Panc1 (cell line): Measurements from ENCODE around the gene GPR15. TPM values are rescaled to one million over a fixed set of nuclear protein-coding genes. Genes with fewer than 3 reads are reported as not detected.

Experiments
- ATAC-seq: fragments of 200-7000 bp; cut with Tn5 transposase; 2 replicates; pipeline ENCODE4 v1.9.1; 2020; ENCODE audit warnings: mild to moderate bottlenecking, moderate library complexity
- BruUV-seq: library from RNA; stranded (reverse); fragments of 400-500 nt; replicated peaks from 2 replicates; lab custom pipeline; 2021; lab: Mats Ljungman, UMichigan
- CTCF ChIA-PET: fragments of 300-600 bp; sonication (Branson Sonifier 250); formaldehyde crosslinking; loops from one replicate; lab custom pipeline; 2022; ENCODE audit warnings: antibody characterized with exemption; lab: Charles Lee
- POLR2A ChIA-PET: fragments of 300-600 bp; sonication (Branson Sonifier 250); formaldehyde crosslinking; loops from one replicate; lab custom pipeline; 2022; ENCODE audit warnings: antibody characterized with exemption; lab: Charles Lee
- DNase-seq: peaks from one replicate; pipeline ENCODE4 v3.0.0-alpha.2; 2010; ENCODE audit warnings: low read depth, low spot score
- H3K27ac ChIP-seq: 2 replicates; pipeline ENCODE4 v1.5.1; 2011; ENCODE audit warnings: mild to moderate bottlenecking, low read length, inconsistent platforms
- H3K27me3 ChIP-seq: fragments of 200-500 bp; sonication (Bioruptor generic); 2 replicates; pipeline ENCODE4 v1.6.0; 2014; ENCODE audit warnings: low read length, inconsistent platforms; ENCODE audit not compliant: control insufficient read depth, insufficient read depth
- H3K36me3 ChIP-seq: fragments of 200-500 bp; sonication (Bioruptor generic); 2 replicates; pipeline ENCODE4 v1.5.1; 2014; ENCODE audit warnings: inconsistent platforms, mild to moderate bottlenecking, low read length, moderate library complexity; ENCODE audit not compliant: control insufficient read depth, insufficient read depth
- H3K4me1 ChIP-seq: 2 replicates; pipeline ENCODE4 v1.5.1; 2011; ENCODE audit warnings: inconsistent platforms, mild to moderate bottlenecking, low read length, moderate library complexity; ENCODE audit not compliant: control insufficient read depth, insufficient read depth
- H3K4me3 ChIP-seq, 2 experiments: 2 replicates each; pipeline ENCODE4 v1.5.1; 2011 to 2012; ENCODE audit warnings: low read depth in 2 of 2, low read length in 2 of 2, mild to moderate bottlenecking in 2 of 2, inconsistent platforms in 1 of 2, moderate library complexity in 1 of 2
- H3K9me3 ChIP-seq: fragments of 200-500 bp; sonication (Bioruptor generic); 2 replicates; pipeline ENCODE4 v1.5.1; 2014; ENCODE audit warnings: low read depth, mild to moderate bottlenecking, inconsistent platforms, low read length, moderate library complexity; ENCODE audit not compliant: control insufficient read depth, insufficient read depth
- POLR2AphosphoS5 ChIP-seq: IDR thresholded peaks from 2 replicates; pipeline ENCODE4 v1.6.1; 2012; ENCODE audit warnings: mild to moderate bottlenecking, low read depth, low read length, moderate library complexity
- SIN3A ChIP-seq: IDR thresholded peaks from 2 replicates; pipeline ENCODE4 v1.6.1; 2012; ENCODE audit warnings: low read depth, mild to moderate bottlenecking, low read length, moderate library complexity, borderline replicate concordance; ENCODE audit not compliant: insufficient read depth
- TCF7L2 ChIP-seq: IDR thresholded peaks from 2 replicates; pipeline ENCODE4 v1.6.1; 2011; ENCODE audit warnings: mild to moderate bottlenecking, low read depth, low read length, inconsistent platforms
- in situ Hi-C: cut with HindIII; loops from 2 replicates; pipeline ENCODE4 v1.10.0; 2016; ENCODE audit warnings: low sequenced_read_pairs, low pct_unique_long_range_greater_than_20kb
- intact Hi-C: fragments of 100-400 bp; cut with micrococcal nuclease; formaldehyde crosslinking; loops from one replicate; pipeline ENCODE4 v1.10.0; 2022; ENCODE audit not compliant: unreplicated experiment
- total RNA-seq: library from RNA; stranded (reverse); gene quantifications from one replicate; pipeline ENCODE4 v1.2.1, GENCODE V29; 2021; ENCODE audit not compliant: unreplicated experiment
- TF ChIP-seq, protein P1 (sequence below): fragments of 450-650 bp; IDR thresholded peaks from 2 replicates; pipeline ENCODE4 v1.5.1; 2017; ENCODE audit warnings: mild to moderate bottlenecking
- TF ChIP-seq, protein P2 (sequence below), 2 experiments: IDR thresholded peaks; 2 replicates each; pipeline ENCODE4 v1.6.1; 2011 to 2012; ENCODE audit warnings: low read depth in 2 of 2, control low read depth in 1 of 2, low read length in 1 of 2, mild to moderate bottlenecking in 1 of 2, moderate library complexity in 1 of 2; ENCODE audit not compliant: insufficient read depth in 1 of 2

The GPR15 gene
- total RNA-seq, 1 experiment from 2014 or later, result not detected

DNA sequence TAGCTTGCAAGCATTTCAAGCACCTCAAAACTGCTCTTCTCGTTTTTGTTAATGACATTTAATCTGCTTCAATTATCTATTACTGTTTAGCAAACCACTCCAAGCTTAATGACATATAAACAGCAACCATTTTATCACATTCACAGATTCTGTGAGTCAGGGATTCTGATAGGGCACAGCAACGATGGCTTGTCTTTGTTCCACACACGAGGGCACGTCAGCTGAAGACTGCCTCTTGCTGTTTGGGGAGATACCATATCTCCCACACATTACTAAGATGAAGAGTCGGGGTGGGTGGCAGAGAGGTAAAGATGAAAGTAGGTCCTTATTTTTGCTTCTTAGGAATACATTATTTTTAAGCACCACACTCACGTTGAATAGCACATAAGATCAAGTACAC lies 42.4 kb downstream of the GPR15 start:
- intact Hi-C loops, result loop anchor here (10.0 kb wide), 1 partner anchor 249 kb away; no protein-coding TSS in a partner anchor
- no TSS peak for BruUV-seq

DNA sequence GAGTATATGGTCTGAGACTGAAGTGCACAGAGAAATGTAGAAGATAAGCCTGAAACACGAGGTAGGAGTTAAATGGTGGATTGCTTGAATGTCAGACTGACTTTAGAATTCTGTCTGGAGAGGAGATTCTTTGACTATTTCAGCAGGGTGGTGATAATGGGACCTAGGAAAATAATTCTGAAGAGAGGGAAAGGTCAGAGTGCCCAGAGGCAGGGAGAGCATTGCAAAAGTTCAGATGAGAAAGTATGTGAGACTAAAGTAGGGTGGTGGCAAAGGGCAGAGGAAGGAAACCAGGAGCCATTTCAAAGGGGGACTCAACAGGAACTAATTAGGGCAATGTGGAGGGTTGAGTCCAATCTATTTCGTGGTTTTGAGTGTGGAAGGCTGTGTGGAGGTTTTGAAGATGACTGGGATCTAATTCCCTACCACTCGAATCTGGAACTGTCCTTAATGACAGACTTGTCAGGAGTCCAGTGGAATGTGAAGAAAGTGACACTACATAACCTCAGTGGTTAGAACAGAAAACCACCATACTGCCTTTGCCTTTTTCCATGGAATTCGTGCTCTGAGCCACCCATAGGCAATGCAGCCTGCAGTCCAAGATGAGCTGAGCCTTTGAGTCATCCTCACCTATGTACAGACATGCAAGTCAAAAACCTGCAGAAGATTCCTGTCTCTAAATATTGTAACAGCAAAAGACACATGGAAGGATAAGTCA lies 45.6 kb downstream of the GPR15 start:
- ATAC-seq, result no peak
- Histone ChIP-seq H3K27ac (no peak overlapping the region), H3K27me3 (no peaks in the 10 kb centered on the region; the same call in 1 of the 2 replicates), H3K36me3 (0 out of 2 replicates have a peak, but pooled peaks cover 4% of the 10 kb centered on the region), H3K9me3 (no peaks in the 10 kb centered on the region), H3K4me1 (no peaks in the 10 kb centered on the region), H3K4me3 (no peak overlapping the region)
- no TSS peak for BruUV-seq
- intact Hi-C loops (loop anchor here (5.0 to 10.0 kb wide), 2 partner anchors 253 to 540 kb away; partner anchors contain the start of gene GABRR3), in situ Hi-C loops (no loop called here)
- no peak for DNase-seq
- ChIA-PET POLR2A (no interaction called here), CTCF (no interaction called here)
- TF ChIP-seq, protein P1, sequence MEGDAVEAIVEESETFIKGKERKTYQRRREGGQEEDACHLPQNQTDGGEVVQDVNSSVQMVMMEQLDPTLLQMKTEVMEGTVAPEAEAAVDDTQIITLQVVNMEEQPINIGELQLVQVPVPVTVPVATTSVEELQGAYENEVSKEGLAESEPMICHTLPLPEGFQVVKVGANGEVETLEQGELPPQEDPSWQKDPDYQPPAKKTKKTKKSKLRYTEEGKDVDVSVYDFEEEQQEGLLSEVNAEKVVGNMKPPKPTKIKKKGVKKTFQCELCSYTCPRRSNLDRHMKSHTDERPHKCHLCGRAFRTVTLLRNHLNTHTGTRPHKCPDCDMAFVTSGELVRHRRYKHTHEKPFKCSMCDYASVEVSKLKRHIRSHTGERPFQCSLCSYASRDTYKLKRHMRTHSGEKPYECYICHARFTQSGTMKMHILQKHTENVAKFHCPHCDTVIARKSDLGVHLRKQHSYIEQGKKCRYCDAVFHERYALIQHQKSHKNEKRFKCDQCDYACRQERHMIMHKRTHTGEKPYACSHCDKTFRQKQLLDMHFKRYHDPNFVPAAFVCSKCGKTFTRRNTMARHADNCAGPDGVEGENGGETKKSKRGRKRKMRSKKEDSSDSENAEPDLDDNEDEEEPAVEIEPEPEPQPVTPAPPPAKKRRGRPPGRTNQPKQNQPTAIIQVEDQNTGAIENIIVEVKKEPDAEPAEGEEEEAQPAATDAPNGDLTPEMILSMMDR, result no peak
- TF ChIP-seq SIN3A, result no peak
- TF ChIP-seq POLR2AphosphoS5, result no peak
- TF ChIP-seq, protein P2, sequence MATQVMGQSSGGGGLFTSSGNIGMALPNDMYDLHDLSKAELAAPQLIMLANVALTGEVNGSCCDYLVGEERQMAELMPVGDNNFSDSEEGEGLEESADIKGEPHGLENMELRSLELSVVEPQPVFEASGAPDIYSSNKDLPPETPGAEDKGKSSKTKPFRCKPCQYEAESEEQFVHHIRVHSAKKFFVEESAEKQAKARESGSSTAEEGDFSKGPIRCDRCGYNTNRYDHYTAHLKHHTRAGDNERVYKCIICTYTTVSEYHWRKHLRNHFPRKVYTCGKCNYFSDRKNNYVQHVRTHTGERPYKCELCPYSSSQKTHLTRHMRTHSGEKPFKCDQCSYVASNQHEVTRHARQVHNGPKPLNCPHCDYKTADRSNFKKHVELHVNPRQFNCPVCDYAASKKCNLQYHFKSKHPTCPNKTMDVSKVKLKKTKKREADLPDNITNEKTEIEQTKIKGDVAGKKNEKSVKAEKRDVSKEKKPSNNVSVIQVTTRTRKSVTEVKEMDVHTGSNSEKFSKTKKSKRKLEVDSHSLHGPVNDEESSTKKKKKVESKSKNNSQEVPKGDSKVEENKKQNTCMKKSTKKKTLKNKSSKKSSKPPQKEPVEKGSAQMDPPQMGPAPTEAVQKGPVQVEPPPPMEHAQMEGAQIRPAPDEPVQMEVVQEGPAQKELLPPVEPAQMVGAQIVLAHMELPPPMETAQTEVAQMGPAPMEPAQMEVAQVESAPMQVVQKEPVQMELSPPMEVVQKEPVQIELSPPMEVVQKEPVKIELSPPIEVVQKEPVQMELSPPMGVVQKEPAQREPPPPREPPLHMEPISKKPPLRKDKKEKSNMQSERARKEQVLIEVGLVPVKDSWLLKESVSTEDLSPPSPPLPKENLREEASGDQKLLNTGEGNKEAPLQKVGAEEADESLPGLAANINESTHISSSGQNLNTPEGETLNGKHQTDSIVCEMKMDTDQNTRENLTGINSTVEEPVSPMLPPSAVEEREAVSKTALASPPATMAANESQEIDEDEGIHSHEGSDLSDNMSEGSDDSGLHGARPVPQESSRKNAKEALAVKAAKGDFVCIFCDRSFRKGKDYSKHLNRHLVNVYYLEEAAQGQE (IDR thresholded peaks at IDR 0.05; ENCODE audit: insufficient read depth in 1 of 2, low read depth in 2 of 2, low read length in 1 of 2), result no peak
- no peak for TF ChIP-seq TCF7L2

More for the DNA sequence above, 42.4 kb downstream of the GPR15 start:
- no peak for ATAC-seq
- H3K4me3 ChIP-seq, result no peak overlapping the region
- no peaks in the 10 kb centered on the region for H3K4me1 ChIP-seq
- in situ Hi-C loops, result no loop called here
- H3K27me3 ChIP-seq, result peaks cover 3% of the 10 kb centered on the region; the same call in 1 of the 2 replicates
- POLR2A ChIA-PET, result no interaction called here
- CTCF ChIA-PET, result no interaction called here
- no peak for DNase-seq
- H3K36me3 ChIP-seq, result no peaks in the 10 kb centered on the region
- H3K9me3 ChIP-seq, result no peaks in the 10 kb centered on the region
- H3K27ac ChIP-seq, result no peak overlapping the region
- TF ChIP-seq POLR2AphosphoS5 (no peak), TCF7L2 (no peak), SIN3A (no peak)
- TF ChIP-seq, protein P2 (IDR thresholded peaks at IDR 0.05; ENCODE audit: insufficient read depth in 1 of 2, low read depth in 2 of 2, low read length in 1 of 2), result no peak
- TF ChIP-seq, protein P1, result no peak
